HG02870 (cell line): ENCODE data around the gene COLQ.
"Not testable (repeated sequence)": the region's sequence is repeated elsewhere in the genome, so short reads cannot be mapped to it uniquely, and the experiment has no call there.

Source experiments
- ATAC-seq: cut with Tn5 transposase; IDR thresholded peaks from one replicate; pipeline ENCODE4 v1.9.1; 2021; ENCODE audit warnings: mild to moderate bottlenecking, moderate library complexity; ENCODE audit not compliant: unreplicated experiment

COLQ gene

DNA sequence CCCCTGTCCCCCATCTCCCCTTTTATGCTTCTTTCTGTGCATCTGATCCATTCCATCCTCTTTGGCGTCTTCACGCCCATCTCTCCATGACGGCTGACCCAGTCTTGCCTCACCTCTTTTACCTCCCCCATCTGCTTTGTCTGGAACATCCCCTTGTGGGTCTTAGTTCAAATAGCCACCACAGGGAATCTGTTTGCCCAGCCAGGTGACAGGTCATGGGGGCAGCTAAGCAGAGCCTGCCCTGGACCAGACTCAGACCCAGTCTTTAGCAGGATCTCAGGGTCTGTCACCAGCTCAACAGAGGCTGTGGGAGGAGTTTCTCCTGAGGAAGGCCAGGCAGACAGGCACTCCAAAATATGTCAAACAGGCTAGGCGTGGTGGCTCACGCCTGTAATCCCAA lies 28.1 kb downstream of the COLQ start:
- ATAC-seq, result no peak

DNA sequence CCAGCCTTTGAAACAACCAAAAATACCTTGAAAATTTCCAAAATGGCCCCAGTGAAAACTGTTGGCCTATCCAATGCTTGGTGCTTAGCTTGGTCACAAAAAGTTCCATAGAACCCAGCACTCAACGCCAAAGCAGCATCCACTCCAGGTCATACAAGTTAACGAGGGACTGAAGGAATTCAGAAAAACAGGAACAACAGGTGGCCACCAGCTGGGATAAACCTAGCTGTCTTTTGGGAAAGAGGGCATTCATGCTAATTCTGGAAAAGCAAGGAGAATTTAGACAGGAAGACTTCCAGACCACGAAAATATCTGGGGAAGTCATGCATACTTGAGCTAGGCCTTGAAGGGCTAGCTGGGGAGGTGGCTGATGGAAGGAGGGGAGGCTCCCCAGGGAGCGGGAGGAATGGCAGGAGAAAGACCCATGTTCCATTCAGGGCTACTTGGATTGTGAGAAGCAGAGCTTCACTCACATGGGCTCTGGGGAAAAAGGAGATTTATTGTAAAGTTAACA lies 28.6 kb downstream of the COLQ start:
- no peak for ATAC-seq

DNA sequence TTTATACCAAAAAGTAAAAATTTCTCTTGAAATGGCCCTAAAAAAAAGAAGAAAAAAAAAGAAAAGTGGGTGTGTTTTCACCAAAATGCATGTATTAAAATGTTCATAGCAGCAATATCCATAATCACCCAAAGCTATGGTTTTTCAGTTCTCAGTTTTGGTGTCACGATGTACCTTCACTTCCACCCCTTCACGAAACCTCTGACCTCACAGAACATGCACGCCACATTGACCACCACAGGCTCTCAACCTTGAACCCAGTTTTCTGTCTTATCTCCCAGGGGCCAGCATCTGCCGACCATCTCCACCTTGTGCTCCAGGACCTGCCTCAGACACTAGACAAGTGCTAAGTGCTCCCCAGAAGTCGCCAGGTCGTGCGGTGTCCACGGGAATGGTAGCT lies 30.4 kb downstream of the COLQ start:
- ATAC-seq, result no peak

DNA sequence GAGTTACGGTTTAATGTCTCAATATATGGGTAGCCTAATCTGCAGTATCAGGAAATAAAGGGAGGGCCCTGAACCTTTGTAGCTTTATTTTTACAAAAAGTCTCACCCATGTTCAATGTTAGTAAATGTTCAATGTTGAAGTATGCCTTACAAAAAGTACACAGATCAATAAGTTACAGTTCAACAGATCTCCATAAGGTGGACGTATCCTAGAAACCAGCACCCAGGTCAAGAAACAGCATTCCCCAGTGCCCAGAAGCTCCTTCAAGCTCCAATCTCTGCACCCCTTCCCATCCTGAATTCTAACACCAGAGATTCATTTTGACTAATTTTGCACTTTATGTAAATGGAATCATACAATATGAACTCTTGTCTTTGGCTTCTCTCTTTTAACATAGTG lies 31.3 kb downstream of the COLQ start:
- no peak for ATAC-seq

DNA sequence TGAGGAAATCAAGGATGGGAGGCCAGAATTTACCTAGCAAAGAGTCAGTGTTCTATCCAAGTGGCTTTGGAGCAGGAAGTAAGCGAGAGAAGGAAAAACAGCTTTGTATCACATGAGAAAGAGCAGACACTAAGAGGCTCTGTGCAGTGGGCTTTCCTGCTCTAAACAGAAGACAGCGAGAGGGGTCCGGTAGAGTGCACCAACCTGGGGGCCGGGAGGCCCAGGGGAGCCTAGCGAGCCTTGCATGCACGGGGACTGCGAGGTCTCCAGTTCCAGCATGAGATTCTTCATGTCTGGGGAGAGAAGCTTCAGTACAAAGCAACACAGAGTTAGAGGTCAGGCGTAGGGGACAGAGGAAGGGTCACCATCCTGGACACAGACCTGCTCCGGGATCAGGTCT lies 33.5 kb downstream of the COLQ start:
- no peak for ATAC-seq

DNA sequence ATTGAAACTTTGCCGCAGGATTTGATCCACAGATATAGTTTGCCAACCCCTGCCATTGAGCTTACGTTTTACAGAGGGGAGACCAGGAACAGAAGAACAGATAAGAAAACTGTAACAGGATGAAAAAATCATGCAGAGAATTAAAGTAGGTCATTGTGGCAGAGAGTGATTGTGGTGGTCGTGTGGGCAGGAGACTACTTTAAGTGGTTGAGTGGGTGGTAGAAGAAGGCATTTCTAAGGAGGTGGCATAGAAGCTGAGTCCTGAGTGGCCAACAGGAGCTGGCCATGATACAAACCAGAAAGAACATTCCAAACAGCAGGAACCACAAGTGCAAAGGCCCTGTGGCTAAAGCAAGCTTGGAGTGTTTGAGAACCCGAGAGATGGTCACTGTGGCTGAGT lies 34.5 kb downstream of the COLQ start:
- no peak for ATAC-seq

DNA sequence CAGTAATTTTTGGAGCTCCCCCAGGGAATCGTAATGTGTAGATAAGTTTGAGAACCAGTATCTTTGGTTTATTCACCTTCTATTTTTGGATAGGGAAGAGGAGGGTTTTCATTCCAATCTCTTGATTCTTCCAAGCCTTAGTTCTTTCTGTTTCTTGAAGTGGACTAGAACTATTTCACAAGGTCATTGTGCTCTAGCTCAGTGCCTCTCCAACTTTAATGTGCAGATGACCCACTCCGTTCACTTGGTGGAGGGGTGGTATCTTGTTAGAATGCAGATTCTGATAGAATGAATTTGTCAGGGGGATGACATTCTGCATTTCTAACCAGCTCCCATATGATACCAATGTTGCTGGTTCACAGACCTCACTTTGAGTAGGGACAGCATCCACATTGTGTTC lies 35.5 kb downstream of the COLQ start:
- ATAC-seq, result no peak

DNA sequence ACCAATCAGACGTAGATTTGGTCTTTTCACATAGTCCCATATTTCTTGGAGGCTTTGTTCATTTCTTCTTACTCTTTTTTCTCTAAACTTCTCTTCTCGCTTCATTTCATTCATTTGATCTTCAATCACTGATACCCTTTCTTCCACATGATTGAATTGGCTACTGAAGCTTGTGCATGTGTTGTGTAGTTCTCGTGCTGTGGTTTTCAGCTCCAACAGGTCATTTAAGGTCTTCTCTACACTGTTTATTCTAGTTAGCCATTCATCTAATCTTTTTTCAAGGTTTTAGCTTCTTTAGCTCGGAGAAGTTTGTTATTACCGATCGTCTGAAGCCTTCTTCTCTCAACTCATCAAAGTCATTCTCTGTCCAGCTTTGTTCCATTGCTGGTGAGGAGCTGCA lies 37.0 kb downstream of the COLQ start:
- not testable (repeated sequence) for ATAC-seq

DNA sequence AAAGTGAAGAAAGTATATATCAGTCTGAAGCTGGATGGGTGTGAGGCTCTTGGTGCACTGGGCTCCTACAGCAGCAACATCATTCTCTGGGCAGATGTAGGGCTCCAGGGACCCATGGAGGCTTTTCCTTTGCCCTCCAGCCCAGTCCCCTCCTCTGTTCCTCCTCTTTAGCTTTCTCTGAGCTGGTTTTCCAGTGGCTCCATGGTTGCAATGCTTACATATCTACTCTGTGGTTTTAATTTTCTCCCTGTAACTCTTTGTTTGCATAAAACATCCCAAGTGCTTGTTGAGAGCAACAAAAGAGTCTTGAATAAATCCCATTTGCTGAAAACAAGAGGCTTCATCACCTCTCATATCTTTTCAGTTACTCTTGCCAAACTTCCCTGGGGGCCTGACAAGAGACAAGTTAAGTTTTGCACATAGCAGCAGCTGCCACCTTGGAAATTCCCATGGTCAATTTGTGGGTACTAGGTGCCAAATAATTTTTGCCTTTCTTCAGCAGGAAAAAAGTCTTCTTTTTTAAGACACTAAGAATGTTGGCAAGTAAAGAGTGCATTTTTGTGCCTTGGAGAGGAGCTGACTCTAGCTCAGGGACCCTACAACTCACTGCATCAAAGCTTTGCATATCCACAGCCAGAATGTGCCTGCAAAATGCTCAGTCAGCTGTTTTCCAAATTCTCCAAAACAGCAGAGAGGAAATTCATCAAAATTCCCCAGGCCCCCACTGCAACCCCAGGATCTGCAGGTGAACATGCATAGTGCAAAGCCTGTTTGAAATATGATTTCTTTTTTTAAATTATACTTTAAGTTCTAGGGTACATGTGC lies 41.9 kb downstream of the COLQ start:
- ATAC-seq, result no peak

DNA sequence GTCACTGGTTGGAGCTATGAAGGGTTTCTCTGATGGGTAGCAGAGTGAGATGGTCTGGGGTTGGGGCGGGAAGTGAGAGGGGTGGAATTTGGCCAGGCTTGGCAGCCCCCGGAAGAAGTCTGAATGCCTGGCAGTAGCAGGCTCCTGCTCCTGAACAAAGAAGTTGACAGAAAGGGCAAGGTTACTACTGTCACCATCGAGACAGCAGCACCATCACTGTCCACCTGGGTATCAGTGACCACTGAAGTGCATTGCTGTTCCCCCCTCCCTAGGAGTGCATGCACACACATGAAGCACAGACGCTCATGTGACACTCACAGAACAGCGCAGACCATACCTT lies 42.9 kb downstream of the COLQ start:
- ATAC-seq, result no peak

DNA sequence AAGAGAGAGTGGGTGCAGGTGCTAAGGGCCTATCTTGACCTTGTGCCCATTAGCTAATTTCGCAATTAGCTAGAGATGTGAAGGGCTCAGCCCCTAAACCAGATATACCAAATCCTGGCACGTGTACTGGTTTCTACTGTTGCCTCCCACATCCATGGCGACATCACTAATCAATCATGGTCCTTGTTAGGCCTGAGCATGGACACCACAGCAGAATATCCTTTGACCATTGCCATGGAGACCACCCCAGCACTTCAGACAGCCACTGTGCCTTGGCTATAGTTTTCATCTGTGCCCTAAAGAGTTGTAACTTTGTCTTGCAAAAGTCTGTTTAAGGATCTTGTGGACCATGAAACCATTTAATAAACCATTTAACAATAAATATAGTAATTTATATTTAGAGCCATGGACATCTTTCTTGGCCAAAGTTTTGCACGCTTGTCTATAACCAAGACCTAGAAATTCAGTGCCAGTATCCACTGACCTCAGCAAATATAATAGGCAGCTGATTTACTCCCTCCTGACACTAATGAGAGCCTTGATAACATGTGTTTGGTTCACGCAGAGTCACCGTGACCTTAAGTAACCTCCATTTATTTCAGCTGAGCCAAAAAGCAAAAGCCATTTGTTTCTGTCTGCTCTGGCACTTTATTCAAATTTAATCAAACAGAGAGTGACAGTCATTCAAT lies 43.4 kb downstream of the COLQ start:
- no peak for ATAC-seq

DNA sequence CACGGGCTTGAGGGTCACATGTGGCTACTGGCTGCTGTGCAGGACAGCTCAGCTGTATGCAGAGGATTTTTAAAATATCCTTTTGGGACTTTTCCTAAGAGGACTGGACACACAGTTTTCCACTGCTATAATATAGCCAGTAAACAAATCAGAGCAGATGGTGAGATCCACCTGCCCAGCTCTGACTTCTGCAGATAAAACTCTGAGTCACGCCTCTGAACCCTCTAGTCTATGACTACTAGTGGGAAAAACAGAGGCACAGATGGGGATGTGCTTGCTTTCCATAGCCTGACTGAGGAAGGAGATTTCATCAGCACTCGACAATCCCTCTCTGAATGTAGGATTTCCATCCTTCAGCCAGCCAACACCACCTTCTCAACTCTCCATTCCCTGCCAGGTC lies 45.1 kb downstream of the COLQ start:
- no peak for ATAC-seq

DNA sequence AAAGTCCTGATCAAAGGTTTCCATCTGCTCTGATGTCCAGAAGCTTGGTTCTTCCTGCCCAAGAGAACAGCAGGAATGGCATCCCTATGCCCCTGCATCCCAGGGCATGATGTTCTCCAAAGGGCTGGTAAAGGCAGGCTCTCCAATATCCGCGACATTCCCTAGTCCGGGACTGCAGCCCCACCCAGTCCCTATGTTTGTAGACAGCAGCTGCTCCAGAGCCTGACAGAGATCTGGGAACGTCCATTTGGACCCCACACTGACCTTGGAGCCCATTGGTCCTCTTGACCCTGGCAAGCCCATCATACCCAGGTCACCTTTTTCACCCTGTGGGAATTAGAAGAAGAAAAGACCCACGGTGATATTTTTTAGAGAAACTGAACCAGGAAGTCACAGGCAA lies 46.3 kb downstream of the COLQ start:
- ATAC-seq, result no peak

DNA sequence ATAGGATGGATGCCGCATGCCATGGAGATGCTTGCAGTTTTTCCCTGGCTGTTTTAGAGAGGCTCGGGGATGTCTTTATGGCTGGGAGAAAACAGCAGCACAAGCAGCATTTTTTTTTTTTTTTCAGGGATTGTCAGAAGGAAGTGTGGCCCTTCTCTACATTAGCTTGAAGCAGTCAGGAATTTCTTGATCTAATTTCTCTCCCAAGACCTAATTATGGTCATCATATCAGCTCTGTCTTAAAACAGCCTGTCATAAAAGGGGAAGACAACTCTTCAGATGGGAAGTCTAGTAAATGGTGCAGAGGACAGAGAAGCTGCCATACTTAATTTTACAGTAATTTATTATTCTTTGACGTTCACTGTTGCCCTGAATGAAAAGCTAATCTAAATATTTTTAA lies 49.6 kb downstream of the COLQ start:
- ATAC-seq, result no peak

DNA sequence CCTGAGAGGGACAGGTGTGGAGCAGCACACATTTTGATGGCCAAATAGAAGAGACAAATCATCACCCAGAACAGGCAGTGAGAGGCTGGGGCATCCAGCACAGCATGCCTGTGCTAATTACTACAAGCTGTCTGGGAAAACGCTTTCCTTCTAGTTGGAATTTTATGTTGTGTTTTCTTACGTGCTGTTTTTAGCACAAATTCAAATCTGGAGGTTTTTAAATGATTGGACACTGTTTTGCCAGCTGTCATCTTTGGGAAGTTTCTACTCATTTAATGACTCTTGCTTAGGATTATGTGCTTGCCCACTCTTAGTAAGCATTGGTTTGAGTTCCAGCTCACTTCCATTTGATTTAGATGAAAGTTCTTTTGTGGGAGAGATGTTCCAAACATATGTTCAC lies 50.7 kb downstream of the COLQ start:
- no peak for ATAC-seq

DNA sequence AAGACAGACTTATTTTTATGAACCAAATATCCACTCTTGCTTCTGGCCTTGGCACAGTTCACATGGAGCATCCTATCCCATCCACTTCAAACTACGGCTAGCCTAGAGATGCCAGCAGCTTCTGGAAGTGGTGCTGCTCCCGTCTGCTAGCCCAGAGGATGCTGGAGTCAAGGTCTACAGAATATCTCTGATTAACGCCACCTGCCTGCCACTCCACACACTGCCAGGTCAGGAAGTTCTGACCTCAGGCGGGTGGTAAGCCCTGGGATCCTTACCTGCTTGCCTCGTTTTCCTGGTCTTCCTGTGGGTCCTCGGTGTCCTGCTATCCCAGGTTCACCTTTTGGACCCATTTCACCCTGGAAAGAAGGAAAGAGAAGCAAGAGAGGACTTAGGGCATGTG lies 51.2 kb downstream of the COLQ start:
- no peak for ATAC-seq

DNA sequence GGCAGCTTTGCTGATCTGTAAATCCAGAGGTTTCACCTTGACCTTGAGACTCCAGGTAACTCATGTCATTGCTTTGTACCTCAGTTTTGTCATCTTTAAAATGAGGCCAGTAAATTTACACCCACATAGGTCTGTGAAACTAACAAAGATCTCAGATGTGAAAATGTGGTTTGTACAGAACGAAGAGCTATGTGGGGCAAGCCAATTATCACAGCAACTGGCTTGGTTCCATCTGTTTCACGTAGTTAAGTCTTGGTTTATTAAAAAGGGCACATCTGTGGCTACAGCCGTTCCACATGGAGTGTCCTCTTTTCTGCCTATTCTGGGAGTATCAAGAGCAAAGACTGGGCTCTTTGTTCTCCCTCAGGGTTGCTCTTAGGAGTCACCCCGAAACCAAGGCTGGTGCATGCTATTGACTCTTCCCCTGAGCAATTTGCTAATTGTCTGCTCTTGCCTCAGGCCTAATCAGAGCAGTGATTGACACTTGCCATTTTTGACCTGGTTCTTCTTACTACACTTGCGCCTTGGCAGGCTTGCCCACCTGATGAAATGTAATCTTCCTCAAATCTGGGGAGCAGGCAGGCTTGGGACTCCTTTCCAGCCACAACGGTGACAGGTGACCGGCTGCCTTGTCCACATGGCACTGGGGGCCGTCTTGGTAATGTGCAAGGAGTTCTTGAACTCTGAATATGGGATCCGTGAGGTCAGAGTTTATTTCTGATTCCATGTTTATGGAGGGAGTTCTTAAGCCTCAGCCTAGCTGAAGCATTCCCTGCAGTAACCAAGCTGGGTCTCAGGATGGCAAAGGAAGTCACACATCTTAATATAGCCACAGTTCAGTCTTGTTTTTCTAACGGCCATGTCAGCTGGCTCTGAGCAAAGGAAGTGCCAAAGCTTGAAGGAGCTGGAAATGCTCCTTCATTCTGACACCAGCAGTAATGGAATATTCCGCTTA lies 54.0 kb downstream of the COLQ start:
- ATAC-seq, result no peak

DNA sequence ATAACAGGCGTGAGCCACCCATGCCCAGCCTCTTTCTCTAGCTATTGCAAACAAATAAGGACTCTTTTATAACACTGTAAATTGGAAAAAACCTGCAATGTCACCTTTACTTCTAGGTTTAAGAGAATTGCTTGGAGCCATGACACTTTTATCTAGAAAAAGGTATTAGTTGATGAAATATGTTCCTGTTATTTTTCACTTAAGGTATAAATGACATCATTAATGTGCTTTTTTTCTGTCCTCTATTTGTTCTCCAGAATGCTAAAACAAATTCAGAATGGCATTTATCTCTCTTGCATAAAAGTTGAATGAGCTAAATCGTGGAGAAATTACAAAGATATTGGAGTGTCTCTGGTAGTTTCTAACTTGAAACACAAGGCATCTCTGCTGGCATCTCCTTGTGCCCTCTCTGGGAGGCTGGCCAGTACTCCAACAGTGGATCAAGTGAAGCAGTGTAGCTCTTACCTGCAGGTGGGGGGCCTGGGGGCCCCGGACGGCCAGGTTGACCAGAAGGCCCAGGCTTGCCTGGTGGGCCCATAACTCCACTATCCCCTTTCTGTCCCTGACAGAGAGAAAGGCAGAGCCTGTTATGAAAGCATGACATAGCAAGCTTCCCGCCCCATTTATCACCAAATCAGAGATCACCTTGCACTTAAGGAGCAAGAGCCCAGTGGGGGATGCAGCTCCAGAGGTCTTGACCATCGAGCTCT lies 55.5 kb downstream of the COLQ start:
- ATAC-seq, result no peak

DNA sequence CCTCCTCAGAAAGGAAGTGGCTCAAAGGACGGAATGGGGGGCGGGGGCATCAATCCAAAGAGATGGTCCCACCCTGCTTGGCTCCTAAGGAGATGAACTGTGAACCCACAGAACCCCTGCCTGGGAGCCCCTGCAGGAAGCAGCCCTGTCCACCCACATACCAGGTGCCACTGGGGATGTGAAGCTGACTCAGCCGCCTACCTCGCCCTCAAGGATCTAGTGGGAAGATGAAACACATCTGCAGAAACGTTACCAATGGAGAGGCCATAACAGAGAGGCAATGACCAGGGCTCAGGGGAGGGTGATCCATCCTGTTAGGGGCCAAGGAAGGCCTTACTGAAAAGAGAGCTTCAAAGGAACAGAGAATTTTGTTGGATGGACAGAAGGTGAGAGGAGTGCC lies 59.1 kb downstream of the COLQ start:
- no peak for ATAC-seq

DNA sequence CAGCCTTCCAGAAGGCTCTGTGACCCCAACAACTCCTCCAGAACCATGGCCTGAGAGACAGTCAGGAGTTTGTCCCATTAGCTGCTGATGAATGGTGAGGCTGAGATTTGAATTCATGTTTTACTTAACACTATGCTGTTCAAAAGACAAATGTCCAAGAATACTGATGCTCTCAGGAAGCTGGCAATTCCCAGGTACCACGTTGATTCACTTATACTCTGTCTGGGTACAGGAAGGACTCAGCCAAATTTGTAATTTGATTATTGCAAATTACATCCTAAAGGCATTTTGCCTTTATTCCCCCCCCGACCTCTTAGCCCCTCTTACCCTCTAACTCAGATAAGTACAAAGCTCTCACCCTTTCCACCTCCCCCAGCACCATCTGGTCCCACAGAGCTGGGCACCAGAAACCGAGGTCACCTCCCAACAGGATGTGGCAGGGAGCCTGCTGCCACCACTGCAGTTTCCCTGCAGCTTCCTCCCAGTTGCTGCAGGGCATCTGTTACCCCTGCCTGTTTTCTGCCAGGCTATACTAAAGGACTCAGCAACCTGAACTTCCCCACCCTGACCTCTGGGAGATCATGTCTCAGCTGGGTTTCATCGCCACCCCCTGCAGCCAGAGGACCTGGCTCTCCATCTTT lies 60.5 kb downstream of the COLQ start:
- no peak for ATAC-seq
